ENCODE results near the gene PLD3.

PLD3 gene

GRCh38 chr19:40415768-40416167 lies 67.3 kb downstream of the PLD3 start:
- H3K27me3 ChIP-seq (ENCODE audit: insufficient read depth, poor library complexity, severe bottlenecking), result no peaks in the 10 kb centered on the region
- no peak overlapping the region for H3K4me3 ChIP-seq (replicated peaks; ENCODE audit: insufficient read depth, low read length)
- no peak overlapping the region for H3K27ac ChIP-seq (replicated peaks)
- TF ChIP-seq SPI1 (IDR thresholded peaks at IDR 0.05; ENCODE audit: borderline replicate concordance, low read depth) (no peak), GABPA (IDR thresholded peaks at IDR 0.05; ENCODE audit: low read depth) (no peak), POLR2AphosphoS5 (IDR thresholded peaks at IDR 0.05; ENCODE audit: low read depth) (no peak), REST (IDR thresholded peaks at IDR 0.05; ENCODE audit: insufficient replicate concordance, low read depth) (no peak), CTCF (IDR thresholded peaks at IDR 0.05; ENCODE audit: insufficient read depth, low read length) (no peak)
- no peak for DNase-seq (ENCODE audit: low read depth in 1 of 2, low spot score in 1 of 2)

GRCh38 chr19:40416918-40417642 lies 68.6 kb downstream of the PLD3 start:
- Histone ChIP-seq H3K4me3 (replicated peaks; ENCODE audit: insufficient read depth, low read length) (no peak overlapping the region), H3K27ac (replicated peaks) (no peak overlapping the region), H3K27me3 (ENCODE audit: insufficient read depth, poor library complexity, severe bottlenecking) (no peaks in the 10 kb centered on the region)
- no peak for TF ChIP-seq POLR2AphosphoS5 (IDR thresholded peaks at IDR 0.05; ENCODE audit: low read depth)
- TF ChIP-seq GABPA (IDR thresholded peaks at IDR 0.05; ENCODE audit: low read depth), result no peak
- no peak for TF ChIP-seq CTCF (IDR thresholded peaks at IDR 0.05; ENCODE audit: insufficient read depth, low read length)
- no peak for TF ChIP-seq REST (IDR thresholded peaks at IDR 0.05; ENCODE audit: insufficient replicate concordance, low read depth)
- TF ChIP-seq SPI1 (IDR thresholded peaks at IDR 0.05; ENCODE audit: borderline replicate concordance, low read depth), result no peak
- no peak for DNase-seq (ENCODE audit: low read depth in 1 of 2, low spot score in 1 of 2)

- no peak for TF ChIP-seq GABPA (IDR thresholded peaks at IDR 0.05; ENCODE audit: low read depth)
- no peak for TF ChIP-seq CTCF (IDR thresholded peaks at IDR 0.05; ENCODE audit: insufficient read depth, low read length)
- TF ChIP-seq REST (IDR thresholded peaks at IDR 0.05; ENCODE audit: insufficient replicate concordance, low read depth), result no peak
- TF ChIP-seq POLR2AphosphoS5 (IDR thresholded peaks at IDR 0.05; ENCODE audit: low read depth), result no peak
- TF ChIP-seq SPI1 (IDR thresholded peaks at IDR 0.05; ENCODE audit: borderline replicate concordance, low read depth), result no peak
- H3K27ac ChIP-seq (replicated peaks), result no peak overlapping the region
These were observed 69.1 kb downstream of the PLD3 start for GRCh38 chr19:40417643-40417981.

More at GRCh38 chr19:40417643-40417981, 69.1 kb downstream of the PLD3 start:
- H3K4me3 ChIP-seq (replicated peaks; ENCODE audit: insufficient read depth, low read length), result no peak overlapping the region
- DNase-seq (ENCODE audit: low read depth in 1 of 2, low spot score in 1 of 2), result no peak
- H3K27me3 ChIP-seq (ENCODE audit: insufficient read depth, poor library complexity, severe bottlenecking), result no peaks in the 10 kb centered on the region

All from HL-60 (cell line).